ENCODE measurements around the gene BTG2.

BTG2 gene

DNA sequence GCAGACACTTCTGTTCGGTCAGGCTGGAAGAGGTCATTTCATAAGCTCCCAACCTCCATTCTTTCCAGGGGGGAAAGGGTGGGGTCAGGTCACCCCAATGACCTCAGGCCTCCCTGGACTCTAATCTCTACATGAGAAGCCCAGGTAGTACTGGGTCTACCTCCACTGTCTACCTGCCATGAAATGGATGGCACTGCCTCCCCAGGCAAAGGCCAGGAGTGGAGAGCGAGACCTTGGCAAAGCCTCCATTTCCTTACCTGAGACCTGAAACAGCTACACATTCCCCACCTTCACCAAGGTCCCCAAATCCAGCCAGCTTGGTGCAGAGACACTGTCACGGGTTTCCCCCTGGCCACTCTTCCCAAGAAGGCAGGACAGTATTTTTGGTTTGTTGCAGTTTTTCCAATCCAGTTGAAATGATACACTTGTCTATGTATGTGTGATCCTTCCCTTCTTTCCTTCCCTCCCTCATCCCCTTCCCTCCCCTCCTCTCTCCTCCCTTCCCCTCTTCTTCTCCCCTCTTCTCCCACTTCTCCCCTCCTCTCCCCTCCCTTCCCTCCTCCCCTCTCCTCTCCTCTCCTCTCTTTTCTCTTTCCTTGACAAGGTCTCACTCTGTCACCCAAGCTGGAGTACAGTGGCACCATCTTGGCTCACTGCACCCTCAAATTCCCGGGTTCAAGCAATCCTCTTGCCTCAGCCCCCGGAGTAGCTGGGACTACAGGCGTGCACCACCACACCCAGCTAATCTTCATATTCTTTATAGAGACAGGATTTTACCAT lies 16.1 kb downstream of the BTG2 start:
- Histone ChIP-seq H3K4me2 (peak overlapping the region; percentile 90 to 99 (median 97)), H3K9ac (peak overlapping the region; percentile 59 to 97 (median 92); a peak in 21 of 22 replicates), H4K20me1 (peaks cover 0 to 9% (median 0%) of the 10 kb centered on the region in 11 experiments; a peak in 3 of 22 replicates), H3K4me1 (peaks cover 86 to 97% (median 92%) of the 10 kb centered on the region in 10 experiments), H3K4me3 (peak overlapping the region in 8 of 10 experiments; percentile 8 to 57 (median 40); a peak in 14 of 20 replicates), H3K36me3 (no peaks in the 10 kb centered on the region), H3K27me3 (no peaks in the 10 kb centered on the region), H3K27ac (peak overlapping the region; percentile 61 to 100 (median 98); a peak in 21 of 22 replicates), H3K9me3 (replicated peaks in 1 of 11) (0 out of 22 replicates have a peak, but pooled peaks cover 0 to 4% (median 0%) of the 10 kb centered on the region in 11 experiments)
- no peak; a peak in 3 of 22 replicates for TF ChIP-seq Cebpa-rat (IDR thresholded peaks at IDR 0.05)

DNA sequence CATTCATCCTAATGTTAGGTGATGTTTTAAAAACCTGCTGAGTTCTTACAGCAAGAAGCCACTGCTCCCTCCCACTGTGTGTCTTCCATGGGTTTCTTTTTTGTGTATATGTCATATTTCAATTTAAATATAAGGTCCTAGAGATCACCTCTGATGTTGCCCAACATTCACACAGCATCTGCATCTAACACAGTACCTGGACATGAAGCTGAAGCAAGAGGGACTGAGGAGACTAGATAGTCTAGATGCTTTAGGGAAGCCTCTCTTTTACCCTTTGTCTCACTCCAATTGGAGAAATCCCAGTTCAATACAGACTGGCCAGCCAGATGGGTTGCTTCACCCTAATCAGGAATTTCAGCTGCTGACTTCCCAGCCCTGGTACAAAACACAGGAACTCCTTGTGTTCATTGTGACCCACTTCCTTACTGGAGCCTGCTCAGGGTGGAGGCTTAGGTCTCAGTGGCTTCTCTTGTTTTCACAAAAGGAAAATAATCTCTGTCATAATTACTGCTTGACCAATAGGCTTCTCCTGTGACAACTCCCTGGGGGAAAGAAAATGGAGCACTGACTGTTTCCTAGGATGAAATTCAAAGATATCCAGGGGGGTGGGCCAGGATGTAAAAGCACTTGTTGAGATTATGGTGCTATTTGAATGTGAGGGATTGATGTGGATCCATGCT lies 17.3 kb downstream of the BTG2 start:
- H3K27ac ChIP-seq, result peak overlapping the region; percentile 9 to 100 (median 98); a peak in 20 of 22 replicates
- H4K20me1 ChIP-seq, result no peaks in the 10 kb centered on the region
- H3K9ac ChIP-seq, result peak overlapping the region; percentile 1 to 97 (median 92); a peak in 20 of 22 replicates
- no peaks in the 10 kb centered on the region for H3K27me3 ChIP-seq
- no peaks in the 10 kb centered on the region for H3K36me3 ChIP-seq
- H3K9me3 ChIP-seq (replicated peaks in 1 of 11), result 0 out of 22 replicates have a peak, but pooled peaks cover 0 to 4% (median 0%) of the 10 kb centered on the region in 11 experiments
- 0 out of 22 replicates have a peak, but pooled peaks of 1 of the 11 experiments have one; percentile 13 for TF ChIP-seq Cebpa-rat (IDR thresholded peaks at IDR 0.05)
- peaks cover 83 to 93% (median 89%) of the 10 kb centered on the region in 10 experiments for H3K4me1 ChIP-seq
- peak overlapping the region in 4 of 10 experiments; percentile 9 to 30 (median 10); a peak in 3 of 20 replicates for H3K4me3 ChIP-seq
- peak overlapping the region; percentile 90 to 99 (median 97) for H3K4me2 ChIP-seq

GRCh38 chr1:203323587-203323986 lies 18.3 kb downstream of the BTG2 start:
- Histone ChIP-seq H3K36me3 (no peaks in the 10 kb centered on the region), H3K27ac (peak overlapping the region; percentile 80 to 100 (median 98); a peak in 21 of 22 replicates), H3K27me3 (no peaks in the 10 kb centered on the region), H4K20me1 (no peaks in the 10 kb centered on the region), H3K9ac (peak overlapping the region; percentile 83 to 97 (median 92); a peak in 20 of 22 replicates), H3K9me3 (replicated peaks in 1 of 11) (no peaks in the 10 kb centered on the region), H3K4me2 (peak overlapping the region; percentile 90 to 99 (median 97)), H3K4me1 (peaks cover 86 to 96% (median 92%) of the 10 kb centered on the region in 10 experiments), H3K4me3 (peak overlapping the region in 7 of 10 experiments; percentile 36 to 71 (median 48); a peak in 8 of 20 replicates)
- TF ChIP-seq Cebpa-rat (IDR thresholded peaks at IDR 0.05), result no peak

GRCh38 chr1:203324105-203325025 lies 19.0 kb downstream of the BTG2 start:
- H3K36me3 ChIP-seq, result no peaks in the 10 kb centered on the region
- peaks cover 85 to 96% (median 90%) of the 10 kb centered on the region in 10 experiments for H3K4me1 ChIP-seq
- peak overlapping the region; percentile 8 to 71 (median 44); a peak in 17 of 20 replicates for H3K4me3 ChIP-seq
- peak overlapping the region; percentile 83 to 97 (median 92) for H3K9ac ChIP-seq
- H3K27me3 ChIP-seq, result no peaks in the 10 kb centered on the region
- no peaks in the 10 kb centered on the region for H4K20me1 ChIP-seq
- H3K27ac ChIP-seq, result peak overlapping the region; percentile 80 to 100 (median 98)
- TF ChIP-seq Cebpa-rat (IDR thresholded peaks at IDR 0.05), result peak in 9 of 11 experiments; percentile 31 to 74 (median 63); a peak in 11 of 22 replicates
- no peaks in the 10 kb centered on the region for H3K9me3 ChIP-seq (replicated peaks in 1 of 11)
- peak overlapping the region; percentile 90 to 99 (median 97) for H3K4me2 ChIP-seq

- H4K20me1 ChIP-seq, result no peaks in the 10 kb centered on the region
- peaks cover 79 to 91% (median 83%) of the 10 kb centered on the region in 10 experiments for H3K4me1 ChIP-seq
- no peaks in the 10 kb centered on the region for H3K9me3 ChIP-seq (replicated peaks in 1 of 11)
- H3K36me3 ChIP-seq, result no peaks in the 10 kb centered on the region
- H3K4me3 ChIP-seq, result peak overlapping the region; percentile 29 to 71 (median 50)
- H3K27ac ChIP-seq, result peak overlapping the region; percentile 80 to 100 (median 98)
- H3K9ac ChIP-seq, result peak overlapping the region; percentile 83 to 97 (median 92)
- H3K27me3 ChIP-seq, result no peaks in the 10 kb centered on the region
- peak in 8 of 11 experiments; percentile 43 to 98 (median 90); a peak in 12 of 22 replicates for TF ChIP-seq Cebpa-rat (IDR thresholded peaks at IDR 0.05)
- peak overlapping the region; percentile 90 to 99 (median 97) for H3K4me2 ChIP-seq
Observed at GRCh38 chr1:203325026-203325417, 19.7 kb downstream of the BTG2 start.

DNA sequence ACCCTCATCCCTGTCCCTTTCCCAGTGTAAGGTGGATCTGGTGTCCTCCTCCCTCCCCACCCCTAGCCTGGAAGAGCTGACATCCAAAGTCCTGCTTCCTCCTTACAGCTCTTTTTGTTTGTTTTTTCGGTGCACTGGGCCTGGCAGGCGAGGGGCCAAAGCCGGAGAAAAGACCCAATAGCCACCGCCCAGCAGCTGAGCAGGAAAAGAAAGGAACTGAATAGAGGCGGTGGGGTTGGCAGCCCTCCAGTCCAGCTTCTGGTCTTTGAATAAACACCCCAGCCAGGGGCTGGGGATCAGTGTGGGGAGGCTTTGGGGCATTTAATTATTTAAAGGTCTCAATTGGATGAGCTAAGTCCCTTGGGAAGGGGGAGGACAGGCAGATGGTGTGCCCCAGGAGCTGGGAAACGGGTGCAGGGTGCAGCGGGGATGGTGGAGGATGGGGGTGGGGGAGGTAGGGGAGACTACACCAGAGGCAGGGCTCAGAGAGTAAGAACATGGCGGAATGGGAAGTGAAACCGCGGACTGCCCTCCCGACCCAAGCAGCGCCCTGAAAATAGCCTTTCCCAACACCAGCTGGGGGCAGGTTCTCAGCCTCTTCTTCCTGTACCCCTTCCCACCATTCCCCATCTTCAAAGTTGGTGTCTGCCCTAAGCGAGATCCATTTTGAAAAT lies 20.2 kb downstream of the BTG2 start:
- Histone ChIP-seq H3K9me3 (replicated peaks in 1 of 11) (no peaks in the 10 kb centered on the region), H3K27me3 (no peaks in the 10 kb centered on the region), H4K20me1 (no peaks in the 10 kb centered on the region), H3K4me3 (peak overlapping the region; percentile 40 to 71 (median 57); a peak in 19 of 20 replicates), H3K36me3 (no peaks in the 10 kb centered on the region), H3K27ac (peak overlapping the region; percentile 80 to 100 (median 98)), H3K9ac (peak overlapping the region; percentile 83 to 97 (median 92)), H3K4me2 (peak overlapping the region; percentile 90 to 99 (median 97)), H3K4me1 (peaks cover 74 to 88% (median 79%) of the 10 kb centered on the region in 10 experiments)
- TF ChIP-seq Cebpa-rat (IDR thresholded peaks at IDR 0.05), result no peak

GRCh38 chr1:203326830-203327683 lies 21.7 kb downstream of the BTG2 start:
- H3K9ac ChIP-seq, result peak overlapping the region; percentile 83 to 97 (median 92)
- H3K4me3 ChIP-seq, result peak overlapping the region; percentile 48 to 71 (median 57)
- no peaks in the 10 kb centered on the region for H4K20me1 ChIP-seq
- peak overlapping the region; percentile 90 to 99 (median 97) for H3K4me2 ChIP-seq
- H3K9me3 ChIP-seq (replicated peaks in 1 of 11), result no peaks in the 10 kb centered on the region
- no peaks in the 10 kb centered on the region for H3K27me3 ChIP-seq
- H3K36me3 ChIP-seq, result no peaks in the 10 kb centered on the region
- no peak for TF ChIP-seq Cebpa-rat (IDR thresholded peaks at IDR 0.05)
- peak overlapping the region; percentile 87 to 100 (median 98) for H3K27ac ChIP-seq
- peaks cover 65 to 82% (median 74%) of the 10 kb centered on the region in 10 experiments for H3K4me1 ChIP-seq

All from BLaER1 treated with 17β-estradiol and CSF1 and Interleukin-3, amounts not matched to agents 10 nM and 100 nM (cell line).